HepG2 (cell line): ENCODE data around the gene HRG. TPM values are rescaled to one million over a fixed set of nuclear protein-coding genes. Genes with fewer than 3 reads are reported as not detected.

ENCODE experiments used
- ATAC-seq: fragments of 200-7000 bp; cut with Tn5 transposase; 3 replicates; pipeline ENCODE4 v1.9.1; 2020; ENCODE audit warnings: mild to moderate bottlenecking, moderate library complexity
- BruUV-seq: library from RNA; stranded (reverse); fragments of 400-500 nt; replicated peaks from 2 replicates; lab custom pipeline; 2021; lab: Mats Ljungman, UMichigan
- CTCF ChIA-PET: fragments of 300-600 bp; formaldehyde crosslinking; extraction: SDS; loops from one replicate; lab custom pipeline; 2021; ENCODE audit warnings: low total read pairs, inconsistent platforms, low intra/inter-chr PET ratio; lab: Yijun Ruan, JAX
- POLR2A ChIA-PET: fragments of 350-600 bp; sonication (Branson Sonifier 250); formaldehyde crosslinking; loops from one replicate; lab custom pipeline; 2020; ENCODE audit warnings: antibody characterized with exemption, inconsistent platforms; lab: Yijun Ruan, JAX
- DNase-seq: peaks from one replicate; pipeline ENCODE4 v3.0.0-alpha.2; 2015; ENCODE audit warnings: low spot score
- FAIRE-seq: peaks from 3 replicates; lab custom pipeline; 2011; peaks lifted over from hg19 to GRCh38; lab: Jason Lieb, UNC
- H2AFZ ChIP-seq: one replicate; pipeline ENCODE4 v1.6.1; 2011; ENCODE audit warnings: low read length, inconsistent platforms
- H3K27ac ChIP-seq: fragments of 300-600 bp; 3 replicates; pipeline ENCODE4 v1.8.0; 2011; ENCODE audit warnings: mixed run types, mild to moderate bottlenecking, mixed read lengths, low read length, inconsistent platforms; ENCODE audit not compliant: insufficient read depth; ENCODE audit errors: extremely low read length
- H3K27me3 ChIP-seq, 2 experiments: fragments of 200-600 bp in 1 of 2; 2 replicates in 1 of 2; 3 replicates in 1 of 2; pipeline versions ENCODE4 v1.6.0 to v1.8.0; 2011; ENCODE audit warnings: low read length in 2 of 2, mild to moderate bottlenecking in 2 of 2, moderate library complexity in 2 of 2, inconsistent platforms in 1 of 2; ENCODE audit not compliant: insufficient read depth in 2 of 2, control insufficient read depth in 1 of 2
- H3K36me3 ChIP-seq, 2 experiments: fragments of 200-600 bp in 1 of 2; replicated peaks in 1 of 2; 2 replicates in 1 of 2; 3 replicates in 1 of 2; pipeline versions ENCODE4 v1.5.1 to v1.8.0; 2011; ENCODE audit warnings: low read length in 2 of 2, inconsistent platforms in 1 of 2; ENCODE audit not compliant: insufficient read depth in 2 of 2, control insufficient read depth in 1 of 2
- H3K4me1 ChIP-seq: 2 replicates; pipeline ENCODE4 v1.5.1; 2012; ENCODE audit warnings: low read length, inconsistent platforms; ENCODE audit not compliant: insufficient read depth
- H3K4me2 ChIP-seq: 2 replicates; pipeline ENCODE4 v1.6.0; 2011; ENCODE audit warnings: low read depth, low read length, inconsistent platforms
- H3K4me3 ChIP-seq, 3 experiments: fragments of 200-600 bp in 1 of 3; sonication (generic), shearing (Covaris generic) in 1 of 3; replicated peaks in 1 of 3; 2 replicates each; pipeline ENCODE4 v1.5.1; 2011 to 2016; ENCODE audit warnings: low read length in 3 of 3, inconsistent platforms in 2 of 3, low read depth in 2 of 3, mild to moderate bottlenecking in 2 of 3, control low read depth in 1 of 3, mixed read lengths in 1 of 3; ENCODE audit not compliant: insufficient read depth in 1 of 3
- H3K79me2 ChIP-seq: one replicate; pipeline ENCODE4 v1.6.1; 2011; ENCODE audit warnings: low read length, inconsistent platforms; ENCODE audit not compliant: insufficient read depth
- H3K9ac ChIP-seq: 2 replicates; pipeline ENCODE4 v1.6.0; 2011; ENCODE audit warnings: mild to moderate bottlenecking, low read depth, low read length, inconsistent platforms; ENCODE audit not compliant: insufficient read depth
- H3K9me3 ChIP-seq: 2 replicates; pipeline ENCODE4 v1.5.1; 2012; ENCODE audit warnings: mild to moderate bottlenecking, low read length
- H4K20me1 ChIP-seq: 2 replicates; pipeline ENCODE4 v1.6.0; 2011; ENCODE audit warnings: inconsistent platforms, mild to moderate bottlenecking, low read length, moderate library complexity; ENCODE audit not compliant: insufficient read depth
- ADNP ChIP-seq: sonication (generic); formaldehyde crosslinking; IDR thresholded peaks from 2 replicates; pipeline ENCODE4 v1.4.0; 2020; ENCODE audit warnings: missing genetic modification reagents
- AHR ChIP-seq: IDR thresholded peaks from 2 replicates; pipeline ENCODE4 v1.6.1; 2018; ENCODE audit warnings: missing genetic modification reagents, missing compliant biosample characterization
- ARHGAP35 ChIP-seq: sonication (generic); formaldehyde crosslinking; IDR thresholded peaks from 2 replicates; pipeline ENCODE4 v1.9.0; 2022; ENCODE audit warnings: mild to moderate bottlenecking, inconsistent platforms, moderate library complexity, missing genetic modification reagents, borderline replicate concordance
- CREBL2 ChIP-seq: sonication (generic); formaldehyde crosslinking; IDR thresholded peaks from 2 replicates; pipeline ENCODE4 v1.8.1; 2023; ENCODE audit warnings: missing genetic modification reagents, mild to moderate bottlenecking, borderline replicate concordance
- HES4 ChIP-seq: sonication (generic); formaldehyde crosslinking; IDR thresholded peaks from 2 replicates; pipeline ENCODE4 v1.9.0; 2021; ENCODE audit warnings: mild to moderate bottlenecking, missing genetic modification reagents, borderline replicate concordance
- HNF4A ChIP-seq: sonication (generic); formaldehyde crosslinking; IDR thresholded peaks from 2 replicates; pipeline ENCODE4 v1.4.0; 2020; ENCODE audit warnings: missing genetic modification reagents
- MED13 ChIP-seq: sonication (generic); formaldehyde crosslinking; IDR thresholded peaks from 2 replicates; pipeline ENCODE4 v1.5.0; 2020; ENCODE audit warnings: missing genetic modification reagents
- NKX3-1 ChIP-seq: sonication (generic); formaldehyde crosslinking; IDR thresholded peaks from 2 replicates; pipeline ENCODE4 v1.5.0; 2020; ENCODE audit warnings: missing genetic modification reagents
- SOX6 ChIP-seq, 2 experiments: fragments of 450-650 bp in 1 of 2; sonication (generic) in 1 of 2; formaldehyde crosslinking in 1 of 2; IDR thresholded peaks; 2 replicates each; pipeline versions ENCODE4 v1.4.0 to v1.6.1; 2017 to 2020; ENCODE audit warnings: antibody characterized with exemption in 1 of 2, mild to moderate bottlenecking in 1 of 2, missing genetic modification reagents in 1 of 2
- SP2 ChIP-seq: sonication (generic); formaldehyde crosslinking; IDR thresholded peaks from 2 replicates; pipeline ENCODE4 v1.5.1; 2020; ENCODE audit warnings: mild to moderate bottlenecking, missing genetic modification reagents
- ZBTB39 ChIP-seq: sonication (generic); formaldehyde crosslinking; IDR thresholded peaks from 2 replicates; pipeline ENCODE4 v1.5.0; 2020; ENCODE audit warnings: missing genetic modification reagents
- ZNF24 ChIP-seq: fragments of 450-650 bp; IDR thresholded peaks from 2 replicates; pipeline ENCODE4 v1.6.1; 2017; ENCODE audit warnings: antibody characterized with exemption, mild to moderate bottlenecking
- ZNF30 ChIP-seq: sonication (generic); formaldehyde crosslinking; IDR thresholded peaks from 2 replicates; pipeline ENCODE4 v1.5.0; 2020; ENCODE audit warnings: mild to moderate bottlenecking, missing genetic modification reagents
- ZNF354B ChIP-seq: sonication (generic); formaldehyde crosslinking; IDR thresholded peaks from 2 replicates; pipeline ENCODE4 v1.8.0; 2022; ENCODE audit warnings: mild to moderate bottlenecking, missing genetic modification reagents
- ZNF547 ChIP-seq: sonication (generic); formaldehyde crosslinking; IDR thresholded peaks from 2 replicates; pipeline ENCODE4 v1.5.1; 2020; ENCODE audit warnings: mild to moderate bottlenecking, missing genetic modification reagents
- ZNF749 ChIP-seq: sonication (generic); formaldehyde crosslinking; IDR thresholded peaks from 2 replicates; pipeline ENCODE4 v1.8.0; 2022; ENCODE audit warnings: mild to moderate bottlenecking, missing genetic modification reagents, moderate library complexity, borderline replicate concordance
- ZNF792 ChIP-seq: IDR thresholded peaks from 2 replicates; pipeline ENCODE4 v1.6.1; 2016
- ZSCAN31 ChIP-seq: sonication (generic); formaldehyde crosslinking; IDR thresholded peaks from 2 replicates; pipeline ENCODE4 v1.5.0; 2020; ENCODE audit warnings: low read depth, mild to moderate bottlenecking, missing genetic modification reagents
- WGBS: methylation state at CpG from one replicate; pipeline ENCODE4 v1.1.6; 2017; ENCODE audit warnings: low lambda C conversion rate; 5-methylcytosine and 5-hydroxymethylcytosine counted together
- in situ Hi-C: cut with HindIII; loops from 2 replicates; pipeline ENCODE4 v1.10.0; 2017; ENCODE audit warnings: low pct_unique_long_range_greater_than_20kb; ENCODE audit not compliant: extremely low pct_ligation_motif_present
- intact Hi-C: fragments of 100-400 bp; cut with micrococcal nuclease; formaldehyde crosslinking; loops from one replicate; pipeline ENCODE4 v1.10.0; 2022; ENCODE audit not compliant: unreplicated experiment
- polyA plus RNA-seq, 8 experiments: library from polyadenylated mRNA; depleted of rRNA in 3 of 8; stranded (reverse) in 7 of 8; unstranded in 1 of 8; fragments of >200 nt; fragmentation: Illumina TruSeq in 4 of 8; extraction: Trizol in 4 of 8; gene quantifications; 2 replicates each; pipeline versions ENCODE4 v1.2.1 to v1.2.3, GENCODE V29; 2011 to 2016; ENCODE audit warnings: low read depth in 4 of 8, missing spikeins in 1 of 8, mixed read lengths in 1 of 8; ENCODE audit not compliant: insufficient read depth in 1 of 8
- total RNA-seq, 5 experiments: library from RNA; depleted of rRNA; stranded (reverse); fragments of >200 nt; fragmentation: Illumina TruSeq; extraction: Trizol; gene quantifications; 2 replicates each; pipeline ENCODE4 v1.2.3, GENCODE V29; 2016; ENCODE audit warnings: low read depth in 1 of 5

Gene HRG
- total and polyA plus RNA-seq, 2 of the 13 experiments (the other 11 are each of a cell fraction or from before 2014, with no cell fraction given) = 0.09 to 0.11 TPM

- no peak for TF ChIP-seq ADNP
- no peak for TF ChIP-seq AHR (CRISPR knock-in tag)
- TF ChIP-seq ZNF749 (CRISPR knock-in tag) = no peak
- no peak for TF ChIP-seq ARHGAP35
- TF ChIP-seq ZNF354B (CRISPR knock-in tag) = no peak
- TF ChIP-seq HES4 (CRISPR knock-in tag) = no peak
- TF ChIP-seq NKX3-1 (CRISPR knock-in tag) = no peak
- no peak for TF ChIP-seq ZNF30 (CRISPR knock-in tag)
- TF ChIP-seq ZNF547 = no peak
- TF ChIP-seq CREBL2 (CRISPR knock-in tag) = no peak
- Histone ChIP-seq H4K20me1 (no peaks in the 10 kb centered on the region), H3K4me1 (peaks cover 22% of the 10 kb centered on the region), H2AFZ (no peak overlapping the region), H3K4me2 (no peak overlapping the region), H3K79me2 (no peaks in the 10 kb centered on the region), H3K9me3 (no peaks in the 10 kb centered on the region), H3K27ac (no peak overlapping the region), H3K4me3 (no peak overlapping the region), H3K9ac (no peak overlapping the region), H3K36me3 (no peaks in the 10 kb centered on the region), H3K27me3 (peaks cover 0 to 3% of the 10 kb centered on the region in 2 experiments; a peak in 1 of 5 replicates)
- no TSS peak for BruUV-seq
- DNase-seq (no peak), FAIRE-seq (no peak), ATAC-seq (no peak)
- POLR2A ChIA-PET = no interaction called here
- CTCF ChIA-PET = no interaction called here
- intact Hi-C loops (no loop called here), in situ Hi-C loops (no loop called here)
Measured at GRCh38 chr3:186670155-186670554, 4.3 kb downstream of the HRG start.

GRCh38 chr3:186671051-186671450 is 5.2 kb downstream of the HRG start:
- Histone ChIP-seq H3K27ac (no peak overlapping the region), H3K9ac (no peak overlapping the region), H3K4me3 (no peak overlapping the region), H3K36me3 (no peaks in the 10 kb centered on the region), H3K4me1 (peaks cover 13% of the 10 kb centered on the region), H3K4me2 (no peak overlapping the region), H4K20me1 (no peaks in the 10 kb centered on the region), H2AFZ (no peak overlapping the region), H3K9me3 (no peaks in the 10 kb centered on the region), H3K79me2 (no peaks in the 10 kb centered on the region), H3K27me3 (peaks cover 0 to 3% of the 10 kb centered on the region in 2 experiments; a peak in 1 of 5 replicates)
- in situ Hi-C loops (no loop called here), intact Hi-C loops (no loop called here)
- no peak for FAIRE-seq
- ChIA-PET POLR2A (no interaction called here), CTCF (no interaction called here)
- DNase-seq = no peak
- no TSS peak for BruUV-seq
- 68% methylated on average over 3 of the region's 3 CpGs for WGBS
- ATAC-seq = no peak
- TF ChIP-seq ZNF792 (CRISPR knock-in tag) = no peak
- no peak for TF ChIP-seq ZSCAN31 (CRISPR knock-in tag)
- no peak for TF ChIP-seq SP2
- no peak for TF ChIP-seq ZNF24
- TF ChIP-seq ZBTB39 (CRISPR knock-in tag) = no peak
- no peak for TF ChIP-seq HNF4A
- no peak for TF ChIP-seq MED13 (CRISPR knock-in tag)
- no peak for TF ChIP-seq SOX6 (IDR thresholded peaks at IDR 0.05)
- no peak for TF ChIP-seq SOX6 (CRISPR knock-in tag; IDR thresholded peaks at IDR 0.05)
